Keratinocyte (primary cell): ENCODE results near the gene ERC1. TPM values are rescaled to one million over a fixed set of nuclear protein-coding genes. Genes with fewer than 3 reads are reported as not detected.
"Not testable (repeated sequence)": the region's sequence is repeated elsewhere in the genome, so short reads cannot be mapped to it uniquely, and the experiment has no call there.

Experiments used
- DNase-seq: peaks from one replicate; pipeline ENCODE4 v3.0.0-alpha.2; 2011; ENCODE audit warnings: low read depth, missing footprints, low spot score
- FAIRE-seq: peaks from 2 replicates; lab custom pipeline; 2011; peaks lifted over from hg19 to GRCh38; lab: Jason Lieb, UNC
- H2AFZ ChIP-seq: 2 replicates; pipeline ENCODE4 v1.6.0; 2012; ENCODE audit warnings: low read length, control low read depth, inconsistent platforms; ENCODE audit not compliant: control insufficient read depth
- H3K27ac ChIP-seq: 2 replicates; pipeline ENCODE4 v1.5.1; 2011; ENCODE audit warnings: low read length; ENCODE audit not compliant: control insufficient read depth, insufficient read depth
- H3K27me3 ChIP-seq: 3 replicates; pipeline ENCODE4 v1.6.0; 2011; ENCODE audit warnings: low read length; ENCODE audit not compliant: control insufficient read depth, insufficient read depth; ENCODE audit errors: extremely low read depth
- H3K36me3 ChIP-seq, 2 experiments: 2 replicates in 1 of 2; 3 replicates in 1 of 2; pipeline ENCODE4 v1.5.1; 2011; ENCODE audit warnings: low read length in 2 of 2, mild to moderate bottlenecking in 1 of 2; ENCODE audit not compliant: control insufficient read depth in 2 of 2, insufficient read depth in 2 of 2; ENCODE audit errors: extremely low read depth in 1 of 2
- H3K4me1 ChIP-seq: 3 replicates; pipeline ENCODE4 v1.5.1; 2011; ENCODE audit warnings: low read length; ENCODE audit not compliant: control insufficient read depth, insufficient read depth; ENCODE audit errors: extremely low read depth
- H3K4me2 ChIP-seq: 3 replicates; pipeline ENCODE4 v1.6.0; 2011; ENCODE audit warnings: low read depth, low read length; ENCODE audit not compliant: control insufficient read depth, insufficient read depth; ENCODE audit errors: extremely low read depth
- H3K4me3 ChIP-seq, 3 experiments: fragments of 200-600 bp in 1 of 3; sonication (generic) in 1 of 3; 2 replicates in 2 of 3; 3 replicates in 1 of 3; pipeline ENCODE4 v1.5.1; 2011 to 2016; ENCODE audit warnings: low read length in 3 of 3, mild to moderate bottlenecking in 3 of 3, control low read depth in 2 of 3, inconsistent platforms in 1 of 3, low read depth in 1 of 3, mixed read lengths in 1 of 3, mixed run types in 1 of 3, moderate library complexity in 1 of 3; ENCODE audit not compliant: control insufficient read depth in 2 of 3, insufficient read depth in 2 of 3; ENCODE audit errors: extremely low read depth in 1 of 3
- H3K79me2 ChIP-seq: 2 replicates; pipeline ENCODE4 v1.6.0; 2012; ENCODE audit warnings: low read length; ENCODE audit not compliant: control insufficient read depth, insufficient read depth
- H3K9ac ChIP-seq: 3 replicates; pipeline ENCODE4 v1.6.0; 2011; ENCODE audit warnings: low read length; ENCODE audit not compliant: control insufficient read depth, insufficient read depth; ENCODE audit errors: extremely low read depth
- H3K9me1 ChIP-seq: 3 replicates; pipeline ENCODE4 v1.6.0; 2011; ENCODE audit warnings: low read length; ENCODE audit not compliant: control insufficient read depth, insufficient read depth; ENCODE audit errors: extremely low read depth
- H3K9me3 ChIP-seq: 2 replicates; pipeline ENCODE4 v1.5.1; 2012; ENCODE audit warnings: low read depth, low read length; ENCODE audit not compliant: control insufficient read depth
- H4K20me1 ChIP-seq: 3 replicates; pipeline ENCODE4 v1.6.0; 2011; ENCODE audit warnings: low read length; ENCODE audit not compliant: control insufficient read depth, insufficient read depth; ENCODE audit errors: extremely low read depth
- CTCF ChIP-seq, 3 experiments: IDR thresholded peaks in 1 of 3; conservative IDR thresholded peaks in 1 of 3; optimal IDR thresholded peaks in 1 of 3; 2 replicates in 2 of 3; 3 replicates in 1 of 3; pipeline versions ENCODE3 to v1.5.1; 2011; ENCODE audit warnings: low read length in 3 of 3, mild to moderate bottlenecking in 3 of 3, moderate library complexity in 2 of 3, control low read depth in 1 of 3, inconsistent platforms in 1 of 3; ENCODE audit not compliant: insufficient read depth in 2 of 3; ENCODE audit errors: extremely low read depth in 1 of 3
- EZH2 ChIP-seq: IDR thresholded peaks from one replicate; pipeline ENCODE4 v1.6.1; 2012; ENCODE audit warnings: inconsistent platforms, mild to moderate bottlenecking, low read length, moderate library complexity
- dilution Hi-C: fragments of 300-500 bp; cut with MboI; formaldehyde crosslinking; loops from one replicate; pipeline ENCODE4 v1.7.0; 2020; ENCODE audit warnings: low sequenced_read_pairs; ENCODE audit not compliant: extremely low pct_ligation_motif_present
- polyA plus RNA-seq, 5 experiments: library from polyadenylated mRNA; depleted of rRNA in 3 of 5; stranded (reverse) in 3 of 5; stranded (forward) in 1 of 5; unstranded in 1 of 5; fragments of >200 nt; gene quantifications; 1 replicate in 1 of 5; 2 replicates in 3 of 5; 3 replicates in 1 of 5; pipeline versions ENCODE4 v1.2.1 to v1.2.3, GENCODE V29; 2011 to 2012; ENCODE audit warnings: missing spikeins in 2 of 5, low read depth in 1 of 5, low replicate concordance in 1 of 5

Gene ERC1
- polyA plus RNA-seq, 1 donor (not counting 4 experiments of a cell fraction or from before 2014, with no cell fraction given), result 16.1 TPM

- no peak overlapping the region for H3K27ac ChIP-seq
- no peak overlapping the region for H3K9ac ChIP-seq
- peaks cover 5% of the 10 kb centered on the region for H3K79me2 ChIP-seq
- TF ChIP-seq CTCF (optimal IDR thresholded peaks at IDR 0.05 in 1 of 3, IDR thresholded peaks at IDR 0.05 in 1 of 3, conservative IDR thresholded peaks at IDR 0.05 in 1 of 3; ENCODE audit: extremely low read depth in 1 of 3, insufficient read depth in 2 of 3, low read length in 3 of 3) (no peak), EZH2 (no peak)
- peaks cover 0 to 2% of the 10 kb centered on the region in 2 experiments for H3K36me3 ChIP-seq
- H3K4me3 ChIP-seq, result no peak overlapping the region
- no peaks in the 10 kb centered on the region for H3K27me3 ChIP-seq
- H3K4me1 ChIP-seq, result no peaks in the 10 kb centered on the region
- no peak for DNase-seq
- no peaks in the 10 kb centered on the region for H3K9me1 ChIP-seq
- H2AFZ ChIP-seq, result no peak overlapping the region
- FAIRE-seq, result no peak
- H4K20me1 ChIP-seq, result no peaks in the 10 kb centered on the region
- H3K9me3 ChIP-seq, result no peaks in the 10 kb centered on the region
- dilution Hi-C loops, result no loop called here
- no peak overlapping the region for H3K4me2 ChIP-seq
These were observed 347.6 kb downstream of the ERC1 start for GRCh38 chr12:1338483-1339177.

- H3K36me3 ChIP-seq, result not testable (repeated sequence)
These were observed 348.1 kb downstream of the ERC1 start for GRCh38 chr12:1339178-1339541.

More at GRCh38 chr12:1339178-1339541, 348.1 kb downstream of the ERC1 start:
- H3K27me3 ChIP-seq, H3K4me3 ChIP-seq, DNase-seq, H3K4me1 ChIP-seq, FAIRE-seq, H4K20me1 ChIP-seq, H3K9me3 ChIP-seq, dilution Hi-C loops, H3K9ac ChIP-seq, H3K4me2 ChIP-seq, H3K79me2 ChIP-seq, H2AFZ ChIP-seq, H3K27ac ChIP-seq, H3K9me1 ChIP-seq: not testable (repeated sequence)
